LNCAP (cell line): ENCODE results near the gene KHDRBS2.

Experiments used
- CTCF ChIP-seq: fragments of 450-650 bp; IDR thresholded peaks from 2 replicates; pipeline ENCODE4 v1.5.1; 2017; ENCODE audit warnings: mild to moderate bottlenecking

Gene KHDRBS2

GRCh38 chr6:61867635-61868034, 418.4 kb downstream of the KHDRBS2 start:
- no peak for TF ChIP-seq CTCF

GRCh38 chr6:61857541-61857940, 428.5 kb downstream of the KHDRBS2 start:
- TF ChIP-seq CTCF = no peak

- no peak for TF ChIP-seq CTCF
Measured at GRCh38 chr6:61841958-61842357, 444.1 kb downstream of the KHDRBS2 start.

GRCh38 chr6:61835237-61835636, 450.8 kb downstream of the KHDRBS2 start:
- TF ChIP-seq CTCF = no peak

- TF ChIP-seq CTCF = no peak
Measured at GRCh38 chr6:61833176-61833755, 452.8 kb downstream of the KHDRBS2 start.

GRCh38 chr6:61817716-61818115, 468.3 kb downstream of the KHDRBS2 start:
- no peak for TF ChIP-seq CTCF

- no peak for TF ChIP-seq CTCF
Measured at GRCh38 chr6:61810047-61810446, 476.0 kb downstream of the KHDRBS2 start.

- peak; percentile 58 for TF ChIP-seq CTCF
Measured at GRCh38 chr6:61809004-61809595, 476.9 kb downstream of the KHDRBS2 start.
